Panc1 (cell line): ENCODE measurements around the gene HSH2D.

Experiments
- POLR2AphosphoS5 ChIP-seq: IDR thresholded peaks from 2 replicates; pipeline ENCODE4 v1.6.1; 2012; ENCODE audit warnings: mild to moderate bottlenecking, low read depth, low read length, moderate library complexity
- REST ChIP-seq, 2 experiments: IDR thresholded peaks; 2 replicates each; pipeline ENCODE4 v1.6.1; 2011 to 2012; ENCODE audit warnings: low read depth in 2 of 2, control low read depth in 1 of 2, low read length in 1 of 2, mild to moderate bottlenecking in 1 of 2, moderate library complexity in 1 of 2; ENCODE audit not compliant: insufficient read depth in 1 of 2
- TCF7L2 ChIP-seq: IDR thresholded peaks from 2 replicates; pipeline ENCODE4 v1.6.1; 2011; ENCODE audit warnings: mild to moderate bottlenecking, low read depth, low read length, inconsistent platforms
- TF ChIP-seq, protein P1 (sequence below): fragments of 450-650 bp; IDR thresholded peaks from 2 replicates; pipeline ENCODE4 v1.5.1; 2017; ENCODE audit warnings: mild to moderate bottlenecking

DNA sequence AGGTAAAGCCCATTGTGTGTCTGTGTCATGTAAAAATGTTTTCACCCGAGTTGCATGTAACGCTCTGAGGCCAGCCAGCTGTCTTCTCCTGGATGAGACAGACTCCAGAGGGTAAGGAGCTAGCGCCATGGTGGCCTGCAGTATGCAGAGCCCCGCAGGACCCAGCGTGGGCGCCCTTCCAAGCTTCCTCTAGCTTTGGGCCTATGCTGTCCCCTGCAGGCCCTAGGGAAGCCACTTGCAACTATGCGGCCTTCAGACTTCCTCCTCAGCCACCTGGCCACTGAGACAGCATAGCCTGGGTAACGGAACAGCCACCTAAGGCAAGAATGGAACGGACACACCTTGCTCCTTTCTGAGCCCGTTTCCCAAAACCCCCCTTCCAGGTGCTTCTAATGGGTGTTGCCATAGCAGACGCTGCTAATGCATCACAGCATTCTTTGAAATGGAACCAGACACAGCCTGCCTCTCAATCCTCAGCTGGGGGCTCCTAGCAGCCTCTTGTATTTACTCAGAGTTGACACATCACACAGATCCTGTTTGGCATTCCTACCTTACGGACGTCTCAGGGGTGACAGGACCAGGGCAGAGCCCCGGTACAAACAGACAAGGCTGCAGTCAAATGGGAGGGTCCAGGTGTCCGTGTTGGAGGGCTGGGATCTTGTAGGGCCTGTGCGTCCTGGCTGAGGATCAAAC lies 47.9 kb downstream of the HSH2D start:
- TF ChIP-seq, protein P1, sequence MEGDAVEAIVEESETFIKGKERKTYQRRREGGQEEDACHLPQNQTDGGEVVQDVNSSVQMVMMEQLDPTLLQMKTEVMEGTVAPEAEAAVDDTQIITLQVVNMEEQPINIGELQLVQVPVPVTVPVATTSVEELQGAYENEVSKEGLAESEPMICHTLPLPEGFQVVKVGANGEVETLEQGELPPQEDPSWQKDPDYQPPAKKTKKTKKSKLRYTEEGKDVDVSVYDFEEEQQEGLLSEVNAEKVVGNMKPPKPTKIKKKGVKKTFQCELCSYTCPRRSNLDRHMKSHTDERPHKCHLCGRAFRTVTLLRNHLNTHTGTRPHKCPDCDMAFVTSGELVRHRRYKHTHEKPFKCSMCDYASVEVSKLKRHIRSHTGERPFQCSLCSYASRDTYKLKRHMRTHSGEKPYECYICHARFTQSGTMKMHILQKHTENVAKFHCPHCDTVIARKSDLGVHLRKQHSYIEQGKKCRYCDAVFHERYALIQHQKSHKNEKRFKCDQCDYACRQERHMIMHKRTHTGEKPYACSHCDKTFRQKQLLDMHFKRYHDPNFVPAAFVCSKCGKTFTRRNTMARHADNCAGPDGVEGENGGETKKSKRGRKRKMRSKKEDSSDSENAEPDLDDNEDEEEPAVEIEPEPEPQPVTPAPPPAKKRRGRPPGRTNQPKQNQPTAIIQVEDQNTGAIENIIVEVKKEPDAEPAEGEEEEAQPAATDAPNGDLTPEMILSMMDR, result no peak
- no peak for TF ChIP-seq POLR2AphosphoS5
- no peak for TF ChIP-seq TCF7L2
- TF ChIP-seq REST (IDR thresholded peaks at IDR 0.05; ENCODE audit: insufficient read depth in 1 of 2, low read depth in 2 of 2, low read length in 1 of 2), result no peak
